ENCODE measurements around the gene DOLPP1. TPM values are rescaled to one million over a fixed set of nuclear protein-coding genes. Genes with fewer than 3 reads are reported as not detected.
A peak's percentile ranks its signal among the peaks of the same experiment; 100 is the strongest.
"Not testable (repeated sequence)": the region's sequence is repeated elsewhere in the genome, so short reads cannot be mapped to it uniquely, and the experiment has no call there.

Gene DOLPP1
- total RNA-seq, 2 experiments from 2014 or later, result 13.9 to 15.3 TPM

- no peak overlapping the region for H3K27ac Mint-ChIP-seq
- POLR2A ChIA-PET, result no interaction called here
- no peaks in the 10 kb centered on the region for H3K27me3 Mint-ChIP-seq
- H3K9me3 Mint-ChIP-seq, result no peaks in the 10 kb centered on the region
- peaks cover 11% of the 10 kb centered on the region for H3K36me3 Mint-ChIP-seq
- intact Hi-C loops (cut with micrococcal nuclease), result no loop called here
- H3K4me3 Mint-ChIP-seq, result no peak overlapping the region
- CTCF ChIA-PET, result interaction anchor here (0.7 to 4.1 kb wide), 4 partner anchors 14 to 499 kb away, joined by 3 to 13 read pairs (median 8); no protein-coding TSS in a partner anchor
- DNase-seq, result no peak
- no peaks in the 10 kb centered on the region for H3K4me1 Mint-ChIP-seq (ENCODE audit: low read depth)
Observed at GRCh38 chr9:129125478-129125877, 44.6 kb downstream of the DOLPP1 start.

GRCh38 chr9:129126749-129127618 is 46.1 kb downstream of the DOLPP1 start:
- no peak overlapping the region for H3K27ac Mint-ChIP-seq
- POLR2A ChIA-PET, result no interaction called here
- intact Hi-C loops (cut with micrococcal nuclease), result no loop called here

GRCh38 chr9:129128689-129129088 is 47.8 kb downstream of the DOLPP1 start:
- Mint-ChIP-seq H3K4me3 (no peak overlapping the region), H3K27me3 (no peaks in the 10 kb centered on the region), H3K9me3 (no peaks in the 10 kb centered on the region), H3K4me1 (ENCODE audit: low read depth) (peaks cover 4% of the 10 kb centered on the region), H3K27ac (no peak overlapping the region), H3K36me3 (peaks cover 8% of the 10 kb centered on the region)
- intact Hi-C loops (cut with micrococcal nuclease), result no loop called here
- POLR2A ChIA-PET, result no interaction called here
- DNase-seq, result no peak
- CTCF ChIA-PET, result interaction anchor here (3.8 to 6.1 kb wide), 2 partner anchors 11 to 495 kb away, joined by 54 to 129 read pairs; partner anchors contain the start of genes C9orf50 and NTMT1

More at GRCh38 chr9:129126749-129127618, 46.1 kb downstream of the DOLPP1 start:
- H3K4me3 Mint-ChIP-seq, result no peak overlapping the region
- no peaks in the 10 kb centered on the region for H3K27me3 Mint-ChIP-seq
- H3K36me3 Mint-ChIP-seq, result peaks cover 9% of the 10 kb centered on the region
- no peak for DNase-seq
- H3K4me1 Mint-ChIP-seq (ENCODE audit: low read depth), result peaks cover 4% of the 10 kb centered on the region
- CTCF ChIA-PET, result interaction anchor here (0.6 to 2.8 kb wide), 3 partner anchors 12 to 980 kb away, joined by 4 to 13 read pairs (median 9); no protein-coding TSS in a partner anchor
- H3K9me3 Mint-ChIP-seq, result no peaks in the 10 kb centered on the region

GRCh38 chr9:129130271-129130670 is 49.4 kb downstream of the DOLPP1 start:
- intact Hi-C loops (cut with micrococcal nuclease), result loop anchor here (2.0 kb wide), 1 partner anchor 481 kb away; no protein-coding TSS in a partner anchor

GRCh38 chr9:129130791-129131190 is 49.9 kb downstream of the DOLPP1 start:
- Mint-ChIP-seq H3K27me3 (no peaks in the 10 kb centered on the region), H3K36me3 (peaks cover 11% of the 10 kb centered on the region), H3K9me3 (no peaks in the 10 kb centered on the region), H3K4me3 (no peak overlapping the region), H3K27ac (no peak overlapping the region), H3K4me1 (ENCODE audit: low read depth) (peaks cover 4% of the 10 kb centered on the region)
- CTCF ChIA-PET, result interaction anchor here (0.6 to 6.1 kb wide), 30 partner anchors 9 to 660 kb away, joined by 3 to 129 read pairs (median 9); partner anchors contain the start of genes C9orf50, CRAT, DOLPP1 and NTMT1
- intact Hi-C loops (cut with micrococcal nuclease), result loop anchor here (1.0 to 2.0 kb wide), 2 partner anchors 10 to 480 kb away; no protein-coding TSS in a partner anchor
- POLR2A ChIA-PET, result interaction anchor here (1.5 to 2.1 kb wide), 2 partner anchors 19 to 47 kb away, joined by 3 to 7 read pairs; partner anchors contain the start of genes IER5L and PTPA
- no peak for DNase-seq

More at GRCh38 chr9:129130271-129130670, 49.4 kb downstream of the DOLPP1 start:
- H3K4me1 Mint-ChIP-seq (ENCODE audit: low read depth); DNase-seq; POLR2A ChIA-PET; H3K27me3 Mint-ChIP-seq; H3K4me3 Mint-ChIP-seq; H3K27ac Mint-ChIP-seq; H3K9me3 Mint-ChIP-seq: not testable (repeated sequence)
- peaks cover 11% of the 10 kb centered on the region for H3K36me3 Mint-ChIP-seq
- CTCF ChIA-PET, result interaction anchor here (0.6 to 6.1 kb wide), 17 partner anchors 8 to 660 kb away, joined by 3 to 129 read pairs (median 11); partner anchors contain the start of genes C9orf50, DOLPP1, NTMT1 and PTPA

- POLR2A ChIA-PET, result interaction anchor here (0.6 to 2.1 kb wide), 4 partner anchors 9 to 229 kb away, joined by 3 to 7 read pairs (median 4); partner anchors contain the start of genes IER5L and PTPA
- H3K27ac Mint-ChIP-seq, result no peak overlapping the region
- intact Hi-C loops (cut with micrococcal nuclease), result loop anchor here (1.0 to 2.0 kb wide), 2 partner anchors 9 to 479 kb away; no protein-coding TSS in a partner anchor
Observed at GRCh38 chr9:129131300-129132145, 50.6 kb downstream of the DOLPP1 start.

GRCh38 chr9:129133082-129133481 is 52.2 kb downstream of the DOLPP1 start:
- peaks cover 4% of the 10 kb centered on the region for H3K4me1 Mint-ChIP-seq (ENCODE audit: low read depth)
- H3K27me3 Mint-ChIP-seq, result no peaks in the 10 kb centered on the region
- H3K9me3 Mint-ChIP-seq, result no peaks in the 10 kb centered on the region
- H3K36me3 Mint-ChIP-seq, result peaks cover 15% of the 10 kb centered on the region
- H3K4me3 Mint-ChIP-seq, result no peak overlapping the region
- ChIA-PET POLR2A (no interaction called here), CTCF (interaction anchor here (1.3 to 6.1 kb wide), 6 partner anchors 11 to 651 kb away, joined by 3 to 129 read pairs (median 16); partner anchors contain the start of genes C9orf50 and NTMT1)
- intact Hi-C loops (cut with micrococcal nuclease), result no loop called here
- no peak overlapping the region for H3K27ac Mint-ChIP-seq
- DNase-seq, result no peak

More at GRCh38 chr9:129131300-129132145, 50.6 kb downstream of the DOLPP1 start:
- Mint-ChIP-seq H3K4me1 (ENCODE audit: low read depth) (peaks cover 4% of the 10 kb centered on the region), H3K9me3 (no peaks in the 10 kb centered on the region), H3K27me3 (no peaks in the 10 kb centered on the region), H3K36me3 (peaks cover 11% of the 10 kb centered on the region), H3K4me3 (no peak overlapping the region)
- peak; percentile 89 for DNase-seq
- CTCF ChIA-PET, result interaction anchor here (0.5 to 6.1 kb wide), 56 partner anchors 8 to 659 kb away, joined by 3 to 129 read pairs (median 5); partner anchors contain the start of genes ASB6, C9orf50, CRAT and DOLPP1

- H3K4me1 Mint-ChIP-seq (ENCODE audit: low read depth), result peaks cover 18% of the 10 kb centered on the region
- H3K36me3 Mint-ChIP-seq, result peaks cover 14% of the 10 kb centered on the region
- H3K9me3 Mint-ChIP-seq, result no peaks in the 10 kb centered on the region
- H3K4me3 Mint-ChIP-seq, result no peak overlapping the region
- intact Hi-C loops (cut with micrococcal nuclease), result loop anchor here (5.0 kb wide), 1 partner anchor 647 kb away; no protein-coding TSS in a partner anchor
- no peak overlapping the region for H3K27ac Mint-ChIP-seq
- no peak for DNase-seq
- POLR2A ChIA-PET, result no interaction called here
- H3K27me3 Mint-ChIP-seq, result no peaks in the 10 kb centered on the region
- CTCF ChIA-PET, result interaction anchor here (0.6 to 1.3 kb wide), 6 partner anchors 8 to 591 kb away, joined by 3 to 5 read pairs (median 4); no protein-coding TSS in a partner anchor
Observed at GRCh38 chr9:129135476-129135875, 54.6 kb downstream of the DOLPP1 start.

- ChIA-PET CTCF (interaction anchor here (0.9 to 1.3 kb wide), 4 partner anchors 10 to 557 kb away, joined by 3 to 5 read pairs (median 4); no protein-coding TSS in a partner anchor), POLR2A (no interaction called here)
- Mint-ChIP-seq H3K27ac (no peak overlapping the region), H3K27me3 (no peaks in the 10 kb centered on the region), H3K9me3 (no peaks in the 10 kb centered on the region), H3K4me1 (ENCODE audit: low read depth) (peaks cover 26% of the 10 kb centered on the region), H3K4me3 (no peak overlapping the region), H3K36me3 (peaks cover 10% of the 10 kb centered on the region)
- no peak for DNase-seq
- intact Hi-C loops (cut with micrococcal nuclease), result loop anchor here (5.0 kb wide), 1 partner anchor 646 kb away; no protein-coding TSS in a partner anchor
Observed at GRCh38 chr9:129136446-129137035, 55.6 kb downstream of the DOLPP1 start.

- H3K9me3 Mint-ChIP-seq, result no peaks in the 10 kb centered on the region
- H3K4me3 Mint-ChIP-seq, result no peak overlapping the region
- CTCF ChIA-PET, result interaction anchor here (0.7 to 7.3 kb wide), 12 partner anchors 8 to 653 kb away, joined by 3 to 147 read pairs (median 8); partner anchors contain the start of genes C9orf50, CRAT, IER5L and NTMT1
- peaks cover 26% of the 10 kb centered on the region for H3K4me1 Mint-ChIP-seq (ENCODE audit: low read depth)
- POLR2A ChIA-PET, result interaction anchor here (1.4 kb wide), 1 partner anchor 473 kb away, joined by 4 read pairs; no protein-coding TSS in a partner anchor
- no peak for DNase-seq
- H3K27me3 Mint-ChIP-seq, result no peaks in the 10 kb centered on the region
- H3K36me3 Mint-ChIP-seq, result peaks cover 10% of the 10 kb centered on the region
- peak overlapping the region; percentile 28 for H3K27ac Mint-ChIP-seq
- intact Hi-C loops (cut with micrococcal nuclease), result loop anchor here (5.0 kb wide), 1 partner anchor 645 kb away; no protein-coding TSS in a partner anchor
Observed at GRCh38 chr9:129137292-129138143, 56.6 kb downstream of the DOLPP1 start.
